IMR-90 (cell line): ENCODE measurements around the gene TCF4.

ENCODE experiments used
- BHLHE40 ChIP-seq: fragments of 150-350 bp; IDR thresholded peaks from 2 replicates; pipeline ENCODE4 v1.6.1; 2016; ENCODE audit warnings: mild to moderate bottlenecking, low read depth, low read length
- CEBPB ChIP-seq: IDR thresholded peaks from 2 replicates; pipeline ENCODE4 v1.6.1; 2012; ENCODE audit warnings: low read depth, low read length, improper control_type of control experiment
- FOS ChIP-seq: fragments of 150-350 bp; IDR thresholded peaks from 2 replicates; pipeline ENCODE4 v1.6.1; 2016; ENCODE audit warnings: low read depth, low read length
- POLR2A ChIP-seq: IDR thresholded peaks from 2 replicates; pipeline ENCODE4 v1.6.1; 2012; ENCODE audit warnings: mild to moderate bottlenecking, low read depth, low read length
- RAD21 ChIP-seq: IDR thresholded peaks from 2 replicates; pipeline ENCODE4 v1.6.1; 2012; ENCODE audit warnings: low read length, improper control_type of control experiment
- RCOR1 ChIP-seq: IDR thresholded peaks from 2 replicates; pipeline ENCODE4 v1.6.1; 2012; ENCODE audit warnings: mild to moderate bottlenecking, low read length, improper control_type of control experiment; ENCODE audit not compliant: insufficient replicate concordance
- RFX5 ChIP-seq: IDR thresholded peaks from 2 replicates; pipeline ENCODE4 v1.8.0; 2012; ENCODE audit warnings: low read depth, mild to moderate bottlenecking, low read length, moderate library complexity
- TF ChIP-seq, protein P1 (sequence below): conservative IDR thresholded peaks from 2 replicates; pipeline ENCODE4 v1.5.1; 2012; ENCODE audit warnings: mild to moderate bottlenecking, low read depth, low read length, improper control_type of control experiment
- TF ChIP-seq, protein P2 (sequence below): fragments of 150-350 bp; IDR thresholded peaks from 2 replicates; pipeline ENCODE4 v1.6.1; 2017; ENCODE audit warnings: mild to moderate bottlenecking, antibody characterized with exemption, low read length, low read depth

GRCh38 chr18:55541571-55541970 is 46.4 kb downstream of the TCF4 start:
- TF ChIP-seq, protein P1, sequence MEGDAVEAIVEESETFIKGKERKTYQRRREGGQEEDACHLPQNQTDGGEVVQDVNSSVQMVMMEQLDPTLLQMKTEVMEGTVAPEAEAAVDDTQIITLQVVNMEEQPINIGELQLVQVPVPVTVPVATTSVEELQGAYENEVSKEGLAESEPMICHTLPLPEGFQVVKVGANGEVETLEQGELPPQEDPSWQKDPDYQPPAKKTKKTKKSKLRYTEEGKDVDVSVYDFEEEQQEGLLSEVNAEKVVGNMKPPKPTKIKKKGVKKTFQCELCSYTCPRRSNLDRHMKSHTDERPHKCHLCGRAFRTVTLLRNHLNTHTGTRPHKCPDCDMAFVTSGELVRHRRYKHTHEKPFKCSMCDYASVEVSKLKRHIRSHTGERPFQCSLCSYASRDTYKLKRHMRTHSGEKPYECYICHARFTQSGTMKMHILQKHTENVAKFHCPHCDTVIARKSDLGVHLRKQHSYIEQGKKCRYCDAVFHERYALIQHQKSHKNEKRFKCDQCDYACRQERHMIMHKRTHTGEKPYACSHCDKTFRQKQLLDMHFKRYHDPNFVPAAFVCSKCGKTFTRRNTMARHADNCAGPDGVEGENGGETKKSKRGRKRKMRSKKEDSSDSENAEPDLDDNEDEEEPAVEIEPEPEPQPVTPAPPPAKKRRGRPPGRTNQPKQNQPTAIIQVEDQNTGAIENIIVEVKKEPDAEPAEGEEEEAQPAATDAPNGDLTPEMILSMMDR = no peak
- TF ChIP-seq POLR2A (no peak), CEBPB (no peak), RCOR1 (no peak), BHLHE40 (no peak), RAD21 (no peak), RFX5 (no peak), FOS (no peak)
- TF ChIP-seq, protein P2, sequence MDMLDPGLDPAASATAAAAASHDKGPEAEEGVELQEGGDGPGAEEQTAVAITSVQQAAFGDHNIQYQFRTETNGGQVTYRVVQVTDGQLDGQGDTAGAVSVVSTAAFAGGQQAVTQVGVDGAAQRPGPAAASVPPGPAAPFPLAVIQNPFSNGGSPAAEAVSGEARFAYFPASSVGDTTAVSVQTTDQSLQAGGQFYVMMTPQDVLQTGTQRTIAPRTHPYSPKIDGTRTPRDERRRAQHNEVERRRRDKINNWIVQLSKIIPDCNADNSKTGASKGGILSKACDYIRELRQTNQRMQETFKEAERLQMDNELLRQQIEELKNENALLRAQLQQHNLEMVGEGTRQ = no peak
